ENCODE measurements around the gene USP17L12. TPM values are rescaled to one million over a fixed set of nuclear protein-coding genes. Genes with fewer than 3 reads are reported as not detected.
"Not testable (repeated sequence)": the region's sequence is repeated elsewhere in the genome, so short reads cannot be mapped to it uniquely, and the experiment has no call there.

The USP17L12 gene, protein sequence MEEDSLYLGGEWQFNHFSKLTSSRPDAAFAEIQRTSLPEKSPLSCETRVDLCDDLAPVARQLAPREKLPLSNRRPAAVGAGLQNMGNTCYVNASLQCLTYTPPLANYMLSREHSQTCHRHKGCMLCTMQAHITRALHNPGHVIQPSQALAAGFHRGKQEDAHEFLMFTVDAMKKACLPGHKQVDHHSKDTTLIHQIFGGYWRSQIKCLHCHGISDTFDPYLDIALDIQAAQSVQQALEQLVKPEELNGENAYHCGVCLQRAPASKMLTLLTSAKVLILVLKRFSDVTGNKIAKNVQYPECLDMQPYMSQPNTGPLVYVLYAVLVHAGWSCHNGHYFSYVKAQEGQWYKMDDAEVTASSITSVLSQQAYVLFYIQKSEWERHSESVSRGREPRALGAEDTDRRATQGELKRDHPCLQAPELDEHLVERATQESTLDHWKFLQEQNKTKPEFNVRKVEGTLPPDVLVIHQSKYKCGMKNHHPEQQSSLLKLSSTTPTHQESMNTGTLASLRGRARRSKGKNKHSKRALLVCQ
- total RNA-seq = not detected
- polyA plus RNA-seq = not detected
- long read RNA-seq, donor 1 = 0 reads
- long read RNA-seq, donor 2 = 0 reads

DNA sequence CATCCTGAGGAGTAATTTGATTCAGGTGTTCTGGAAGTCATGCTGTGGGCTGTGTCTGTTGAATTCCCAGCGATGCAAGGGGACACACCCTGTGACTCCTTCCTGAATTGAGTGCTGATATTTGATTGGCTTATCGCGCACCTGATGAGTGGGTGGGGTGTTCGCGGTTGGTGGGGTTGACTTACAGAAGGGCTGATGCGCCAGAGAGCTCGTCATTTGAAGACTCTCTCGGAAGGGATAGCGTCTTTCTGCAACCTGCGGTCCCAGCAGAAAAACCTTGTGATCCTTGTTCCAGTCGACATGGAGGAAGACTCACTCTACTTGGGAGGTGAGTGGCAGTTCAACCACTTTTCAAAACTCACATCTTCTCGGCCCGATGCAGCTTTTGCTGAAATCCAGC lies at the start of gene USP17L12:
TSS of gene USP17L12 (plus strand) at position 301 of the 400 bp plus-strand sequence. CDS start at position 301, 0 bp downstream.
- H3K4me3 ChIP-seq (ENCODE audit: low read length in 2 of 2); H3K9me3 ChIP-seq (ENCODE audit: control insufficient read depth, low read length); intact Hi-C loops (cut with DNase I); H3K4me1 ChIP-seq (ENCODE audit: control insufficient read depth in 1 of 2, insufficient read depth in 2 of 2, low read length in 2 of 2); H3K27ac ChIP-seq (ENCODE audit: low read depth in 1 of 2, low read length in 2 of 2); ATAC-seq (ENCODE audit: low FRiP score); H3K27me3 ChIP-seq (ENCODE audit: control insufficient read depth in 1 of 2, insufficient read depth in 2 of 2, low read length in 1 of 2); H3K36me3 ChIP-seq (ENCODE audit: control insufficient read depth in 1 of 2, insufficient read depth in 2 of 2, low read length in 1 of 2); DNase-seq: not testable (repeated sequence)
- WGBS, 2 donors = no CpG with 5 or more reads among the region's 13 CpGs

DNA sequence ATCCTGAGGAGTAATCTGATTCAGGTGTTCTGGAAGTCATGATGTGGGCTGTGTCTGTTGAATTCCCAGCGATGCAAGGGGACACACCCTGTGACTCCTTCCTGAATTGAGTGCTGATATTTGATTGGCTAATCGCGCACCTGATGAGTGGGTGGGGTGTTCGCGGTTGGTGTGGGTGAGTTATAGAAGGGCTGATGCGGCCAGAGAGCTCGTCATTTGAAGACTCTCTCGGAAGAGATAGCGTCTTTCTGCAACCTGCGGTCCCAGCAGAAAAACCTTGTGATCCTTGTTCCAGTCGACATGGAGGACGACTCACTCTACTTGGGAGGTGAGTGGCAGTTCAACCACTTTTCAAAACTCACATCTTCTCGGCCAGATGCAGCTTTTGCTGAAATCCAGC lies 9.6 kb upstream of the USP17L12 start, which contains the start of gene USP17L10:
TSS of gene USP17L10 (plus strand) at position 301 of the 400 bp plus-strand sequence. CDS start at position 301, 0 bp downstream.
- H3K27me3 ChIP-seq (ENCODE audit: control insufficient read depth in 1 of 2, insufficient read depth in 2 of 2, low read length in 1 of 2); H3K27ac ChIP-seq (ENCODE audit: low read depth in 1 of 2, low read length in 2 of 2); H3K9me3 ChIP-seq (ENCODE audit: control insufficient read depth, low read length); H3K4me3 ChIP-seq (ENCODE audit: low read length in 2 of 2); H3K36me3 ChIP-seq (ENCODE audit: control insufficient read depth in 1 of 2, insufficient read depth in 2 of 2, low read length in 1 of 2); DNase-seq; ATAC-seq (ENCODE audit: low FRiP score); intact Hi-C loops (cut with DNase I); H3K4me1 ChIP-seq (ENCODE audit: control insufficient read depth in 1 of 2, insufficient read depth in 2 of 2, low read length in 2 of 2): not testable (repeated sequence)
- 94% methylated on average over 12 of the region's 13 CpGs; no CpG with 5 or more reads in 1 of the 2 donors for WGBS, 2 donors

DNA sequence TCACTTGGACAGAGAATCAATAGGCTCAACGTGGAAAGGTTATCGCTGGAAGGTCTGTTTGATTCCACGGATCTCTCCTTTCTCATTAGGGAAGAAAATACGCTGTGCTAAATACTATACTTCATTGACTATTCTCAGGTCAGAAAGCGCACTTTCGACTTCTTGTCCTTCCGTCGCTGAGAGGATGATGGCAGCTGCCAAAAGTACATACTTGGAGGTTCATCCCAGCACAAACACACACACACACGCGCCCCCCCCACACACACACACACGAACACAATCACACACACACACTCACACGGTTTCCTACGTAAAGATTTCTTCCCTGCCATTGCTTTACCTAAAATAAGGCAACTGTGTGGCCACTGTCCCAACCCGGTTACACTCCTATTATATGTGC lies 5.3 kb upstream of the USP17L12 start:
- 70 to 83% methylated on average over 8 to 11 of the region's 14 CpGs for WGBS, 2 donors

DNA sequence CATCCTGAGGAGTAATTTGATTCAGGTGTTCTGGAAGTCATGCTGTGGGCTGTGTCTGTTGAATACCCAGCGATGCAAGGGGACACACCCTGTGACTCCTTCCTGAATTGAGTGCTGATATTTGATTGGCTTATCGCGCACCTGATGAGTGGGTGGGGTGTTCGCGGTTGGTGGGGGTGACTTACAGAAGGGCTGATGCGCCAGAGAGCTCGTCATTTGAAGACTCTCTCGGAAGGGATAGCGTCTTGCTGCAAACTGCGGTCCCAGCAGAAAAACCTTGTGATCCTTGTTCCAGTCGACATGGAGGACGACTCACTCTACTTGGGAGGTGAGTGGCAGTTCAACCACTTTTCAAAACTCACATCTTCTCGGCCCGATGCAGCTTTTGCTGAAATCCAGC lies 4.8 kb upstream of the USP17L12 start, which contains the start of gene USP17L11:
TSS of gene USP17L11 (plus strand) at position 301 of the 400 bp plus-strand sequence. CDS start at position 301, 0 bp downstream.
- H3K4me3 ChIP-seq (ENCODE audit: low read length in 2 of 2); H3K4me1 ChIP-seq (ENCODE audit: control insufficient read depth in 1 of 2, insufficient read depth in 2 of 2, low read length in 2 of 2); H3K36me3 ChIP-seq (ENCODE audit: control insufficient read depth in 1 of 2, insufficient read depth in 2 of 2, low read length in 1 of 2); H3K27me3 ChIP-seq (ENCODE audit: control insufficient read depth in 1 of 2, insufficient read depth in 2 of 2, low read length in 1 of 2); H3K27ac ChIP-seq (ENCODE audit: low read depth in 1 of 2, low read length in 2 of 2); ATAC-seq (ENCODE audit: low FRiP score); H3K9me3 ChIP-seq (ENCODE audit: control insufficient read depth, low read length); intact Hi-C loops (cut with DNase I); DNase-seq: not testable (repeated sequence)
- 92% methylated on average over 10 of the region's 14 CpGs; no CpG with 5 or more reads in 1 of the 2 donors for WGBS, 2 donors

More for the DNA sequence above, 5.3 kb upstream of the USP17L12 start:
- peak; percentile 17 to 52 for DNase-seq
- ATAC-seq (ENCODE audit: low FRiP score); H3K4me1 ChIP-seq (ENCODE audit: control insufficient read depth in 1 of 2, insufficient read depth in 2 of 2, low read length in 2 of 2); H3K36me3 ChIP-seq (ENCODE audit: control insufficient read depth in 1 of 2, insufficient read depth in 2 of 2, low read length in 1 of 2); H3K27me3 ChIP-seq (ENCODE audit: control insufficient read depth in 1 of 2, insufficient read depth in 2 of 2, low read length in 1 of 2); intact Hi-C loops (cut with DNase I); H3K27ac ChIP-seq (ENCODE audit: low read depth in 1 of 2, low read length in 2 of 2); H3K4me3 ChIP-seq (ENCODE audit: low read length in 2 of 2); H3K9me3 ChIP-seq (ENCODE audit: control insufficient read depth, low read length): not testable (repeated sequence)

DNA sequence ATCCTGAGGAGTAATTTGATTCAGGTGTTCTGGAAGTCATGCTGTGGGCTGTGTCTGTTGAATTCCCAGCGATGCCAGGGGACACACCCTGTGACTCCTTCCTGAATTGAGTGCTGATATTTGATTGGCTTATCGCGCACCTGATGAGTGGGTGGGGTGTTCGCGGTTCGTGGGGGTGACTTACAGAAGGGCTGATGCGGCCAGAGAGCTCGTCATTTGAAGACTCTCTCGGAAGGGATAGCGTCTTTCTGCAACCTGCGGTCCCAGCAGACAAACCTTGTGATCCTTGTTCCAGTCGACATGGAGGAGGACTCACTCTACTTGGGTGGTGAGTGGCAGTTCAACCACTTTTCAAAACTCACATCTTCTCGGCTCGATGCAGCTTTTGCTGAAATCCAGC lies 4.6 kb downstream of the USP17L12 start, which contains the start of gene USP17L13:
TSS of gene USP17L13 (plus strand) at position 301 of the 400 bp plus-strand sequence. CDS start at position 301, 0 bp downstream.
- H3K4me1 ChIP-seq (ENCODE audit: control insufficient read depth in 1 of 2, insufficient read depth in 2 of 2, low read length in 2 of 2); H3K27me3 ChIP-seq (ENCODE audit: control insufficient read depth in 1 of 2, insufficient read depth in 2 of 2, low read length in 1 of 2); H3K4me3 ChIP-seq (ENCODE audit: low read length in 2 of 2); ATAC-seq (ENCODE audit: low FRiP score); H3K27ac ChIP-seq (ENCODE audit: low read depth in 1 of 2, low read length in 2 of 2); H3K36me3 ChIP-seq (ENCODE audit: control insufficient read depth in 1 of 2, insufficient read depth in 2 of 2, low read length in 1 of 2); intact Hi-C loops (cut with DNase I); H3K9me3 ChIP-seq (ENCODE audit: control insufficient read depth, low read length); DNase-seq: not testable (repeated sequence)
- WGBS, 2 donors = no CpG with 5 or more reads among the region's 14 CpGs

DNA sequence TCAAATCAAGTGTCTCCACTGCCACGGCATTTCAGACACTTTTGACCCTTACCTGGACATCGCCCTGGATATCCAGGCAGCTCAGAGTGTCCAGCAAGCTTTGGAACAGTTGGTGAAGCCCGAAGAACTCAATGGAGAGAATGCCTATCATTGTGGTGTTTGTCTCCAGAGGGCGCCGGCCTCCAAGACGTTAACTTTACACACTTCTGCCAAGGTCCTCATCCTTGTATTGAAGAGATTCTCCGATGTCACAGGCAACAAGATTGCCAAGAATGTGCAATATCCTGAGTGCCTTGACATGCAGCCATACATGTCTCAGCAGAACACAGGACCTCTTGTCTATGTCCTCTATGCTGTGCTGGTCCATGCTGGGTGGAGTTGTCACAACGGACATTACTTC lies 10.3 kb downstream of the USP17L12 start:
- H3K36me3 ChIP-seq (ENCODE audit: control insufficient read depth in 1 of 2, insufficient read depth in 2 of 2, low read length in 1 of 2); H3K4me1 ChIP-seq (ENCODE audit: control insufficient read depth in 1 of 2, insufficient read depth in 2 of 2, low read length in 2 of 2); H3K4me3 ChIP-seq (ENCODE audit: low read length in 2 of 2); H3K27ac ChIP-seq (ENCODE audit: low read depth in 1 of 2, low read length in 2 of 2); ATAC-seq (ENCODE audit: low FRiP score); H3K9me3 ChIP-seq (ENCODE audit: control insufficient read depth, low read length); intact Hi-C loops (cut with DNase I); H3K27me3 ChIP-seq (ENCODE audit: control insufficient read depth in 1 of 2, insufficient read depth in 2 of 2, low read length in 1 of 2): not testable (repeated sequence)
- DNase-seq = peak in 1 of 2 donors; percentile 45
- WGBS, 2 donors = 87 to 90% methylated on average over 4 to 6 of the region's 8 CpGs

DNA sequence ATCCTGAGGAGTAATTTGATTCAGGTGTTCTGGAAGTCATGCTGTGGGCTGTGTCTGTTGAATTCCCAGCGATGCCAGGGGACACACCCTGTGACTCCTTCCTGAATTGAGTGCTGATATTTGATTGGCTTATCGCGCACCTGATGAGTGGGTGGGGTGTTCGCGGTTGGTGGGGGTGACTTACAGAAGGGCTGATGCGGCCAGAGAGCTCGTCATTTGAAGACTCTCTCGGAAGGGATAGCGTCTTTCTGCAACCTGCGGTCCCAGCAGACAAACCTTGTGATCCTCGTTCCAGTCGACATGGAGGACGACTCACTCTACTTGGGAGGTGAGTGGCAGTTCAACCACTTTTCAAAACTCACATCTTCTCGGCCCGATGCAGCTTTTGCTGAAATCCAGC lies 14.1 kb downstream of the USP17L12 start, which contains the start of gene USP17L15:
TSS of gene USP17L15 (plus strand) at position 301 of the 400 bp plus-strand sequence. CDS start at position 301, 0 bp downstream.
- intact Hi-C loops (cut with DNase I); H3K27ac ChIP-seq (ENCODE audit: low read depth in 1 of 2, low read length in 2 of 2): not testable (repeated sequence)

DNA sequence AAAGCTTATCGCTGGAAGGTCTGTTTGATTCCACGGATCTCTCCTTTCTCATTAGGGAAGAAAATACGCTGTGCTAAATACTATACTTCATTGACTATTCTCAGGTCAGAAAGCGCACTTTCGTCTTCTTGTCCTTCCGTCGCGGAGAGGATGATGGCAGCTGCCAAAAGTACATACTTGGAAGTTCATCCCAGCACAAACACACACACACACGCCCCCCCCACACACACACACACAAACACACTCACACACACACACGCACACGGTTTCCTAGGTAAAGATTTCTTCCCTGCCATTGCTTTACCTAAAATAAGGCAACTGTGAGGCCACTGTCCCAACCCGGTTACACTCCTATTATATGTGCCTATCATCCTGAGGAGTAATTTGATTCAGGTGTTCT lies 18.5 kb downstream of the USP17L12 start:
- DNase-seq = peak in 1 of 2 donors; percentile 57

More for the DNA sequence above, 14.1 kb downstream of the USP17L12 start, which contains the start of gene USP17L15:
- WGBS, 2 donors = no CpG with 5 or more reads among the region's 15 CpGs
- not testable (repeated sequence) for H3K4me3 ChIP-seq (ENCODE audit: low read length in 2 of 2); H3K36me3 ChIP-seq (ENCODE audit: control insufficient read depth in 1 of 2, insufficient read depth in 2 of 2, low read length in 1 of 2); H3K4me1 ChIP-seq (ENCODE audit: control insufficient read depth in 1 of 2, insufficient read depth in 2 of 2, low read length in 2 of 2); DNase-seq; H3K27me3 ChIP-seq (ENCODE audit: control insufficient read depth in 1 of 2, insufficient read depth in 2 of 2, low read length in 1 of 2); ATAC-seq (ENCODE audit: low FRiP score); H3K9me3 ChIP-seq (ENCODE audit: control insufficient read depth, low read length)

More for the DNA sequence above, 18.5 kb downstream of the USP17L12 start:
- H3K27ac ChIP-seq (ENCODE audit: low read depth in 1 of 2, low read length in 2 of 2); H3K9me3 ChIP-seq (ENCODE audit: control insufficient read depth, low read length); H3K36me3 ChIP-seq (ENCODE audit: control insufficient read depth in 1 of 2, insufficient read depth in 2 of 2, low read length in 1 of 2); H3K27me3 ChIP-seq (ENCODE audit: control insufficient read depth in 1 of 2, insufficient read depth in 2 of 2, low read length in 1 of 2); ATAC-seq (ENCODE audit: low FRiP score); H3K4me3 ChIP-seq (ENCODE audit: low read length in 2 of 2); intact Hi-C loops (cut with DNase I); H3K4me1 ChIP-seq (ENCODE audit: control insufficient read depth in 1 of 2, insufficient read depth in 2 of 2, low read length in 2 of 2): not testable (repeated sequence)
- WGBS, 2 donors = 75 to 86% methylated on average over 9 to 11 of the region's 12 CpGs

Data from aorta (tissue), 5 donors.